Left ventricle myocardium superior (tissue), 1 donor: ENCODE data around the gene TSR3. TPM values are rescaled to one million over a fixed set of nuclear protein-coding genes. Genes with fewer than 3 reads are reported as not detected.

Experiments
- ATAC-seq: fragments of 200-7000 bp; cut with Tn5 transposase; one replicate; pipeline ENCODE4 v1.9.1; 2020; ENCODE audit warnings: mild to moderate bottlenecking, moderate library complexity
- DNase-seq: peaks from one replicate; pipeline ENCODE4 v3.0.0-alpha.2; 2020
- intact Hi-C: fragments of 100-400 bp; cut with micrococcal nuclease; formaldehyde crosslinking; loops from one replicate; pipeline ENCODE4 v1.11.0; 2022
- long read RNA-seq: library from polyadenylated mRNA; unstranded; transcript quantifications from one replicate; pipeline ENCODE4 v2.0.0, GENCODE V29; 2021
- total RNA-seq: library from RNA; stranded (reverse); fragmentation: NEBNext Ultra II Directional; extraction: Animal tissue kit (Norgen Biotek cat#: 25700); gene quantifications from one replicate; pipeline ENCODE4 v1.2.1, GENCODE V29; 2021
- donor health status: DM: no; HTN: yes; CAD: no; lungs with severe emphysema.

TSR3 gene
- 55.9 TPM for total RNA-seq
- long read RNA-seq, transcript TSR3-201 (6 exons, 1,243 nt): major isoform, 143 of 208 reads
- long read RNA-seq, partial matches to known transcripts: 10 of 208 reads
- long read RNA-seq, other reads (novel, unspliced or antisense): 55 of 208 reads

GRCh38 chr16:1351582-1352362 is at the start of gene TSR3, which contains the start of gene GNPTG:
TSS of gene TSR3 (minus strand) at chr16:1351878. CDS start at chr16:1351804, 74 bp downstream.
TSS of gene GNPTG (plus strand) at chr16:1351931. CDS start at chr16:1351966, 35 bp downstream.
- ATAC-seq (peak; percentile 84), DNase-seq (peak; percentile 94)
- intact Hi-C loops: no loop called here

GRCh38 chr16:1401061-1401757 is 49.5 kb upstream of the TSR3 start:
- intact Hi-C loops: no loop called here

GRCh38 chr16:1398826-1399581 is 47.3 kb upstream of the TSR3 start:
- intact Hi-C loops: no loop called here
- DNase-seq: no peak
- ATAC-seq: no peak

More at GRCh38 chr16:1401061-1401757, 49.5 kb upstream of the TSR3 start:
- ATAC-seq: no peak
- DNase-seq: no peak

GRCh38 chr16:1398351-1398750 is 46.7 kb upstream of the TSR3 start:
- ATAC-seq (no peak), DNase-seq (no peak)
- intact Hi-C loops: no loop called here

- intact Hi-C loops: no loop called here
- DNase-seq (no peak), ATAC-seq (no peak)
These were observed 46.1 kb upstream of the TSR3 start for GRCh38 chr16:1397779-1398178.

GRCh38 chr16:1395444-1396031 is 43.9 kb upstream of the TSR3 start:
- ATAC-seq (no peak), DNase-seq (no peak)
- intact Hi-C loops: no loop called here

GRCh38 chr16:1394367-1394951 is 42.8 kb upstream of the TSR3 start:
- intact Hi-C loops: no loop called here
- ATAC-seq: no peak
- no peak for DNase-seq

GRCh38 chr16:1393613-1394176 is 42.0 kb upstream of the TSR3 start:
- intact Hi-C loops: no loop called here
- ATAC-seq: no peak
- DNase-seq: no peak

- DNase-seq (no peak), ATAC-seq (no peak)
- intact Hi-C loops: no loop called here
These were observed 41.1 kb upstream of the TSR3 start for GRCh38 chr16:1392826-1393225.

- no peak for DNase-seq
- intact Hi-C loops: no loop called here
These were observed 38.6 kb upstream of the TSR3 start for GRCh38 chr16:1390239-1390779.

GRCh38 chr16:1389762-1390161 is 38.1 kb upstream of the TSR3 start:
- intact Hi-C loops: no loop called here
- DNase-seq (no peak), ATAC-seq (no peak)

More at GRCh38 chr16:1390239-1390779, 38.6 kb upstream of the TSR3 start:
- ATAC-seq: no peak

- ATAC-seq (no peak), DNase-seq (no peak)
- intact Hi-C loops: no loop called here
These were observed 35.7 kb upstream of the TSR3 start for GRCh38 chr16:1387331-1387730.

GRCh38 chr16:1385232-1385631 is 33.6 kb upstream of the TSR3 start:
- ATAC-seq (no peak), DNase-seq (no peak)
- intact Hi-C loops: no loop called here

- intact Hi-C loops: no loop called here
- ATAC-seq (no peak), DNase-seq (no peak)
These were observed 31.9 kb upstream of the TSR3 start for GRCh38 chr16:1383556-1383955.

- no peak for ATAC-seq
- DNase-seq: no peak
- intact Hi-C loops: no loop called here
These were observed 30.1 kb upstream of the TSR3 start for GRCh38 chr16:1381612-1382406.

GRCh38 chr16:1380195-1380594 is 28.5 kb upstream of the TSR3 start:
- intact Hi-C loops: no loop called here
- DNase-seq: no peak
- ATAC-seq: no peak

- intact Hi-C loops: no loop called here
- DNase-seq: peak; percentile 76
- peak; percentile 81 for ATAC-seq
These were observed 27.8 kb upstream of the TSR3 start for GRCh38 chr16:1379304-1380076.
